Mammary epithelial cell (primary cell): Measurements from ENCODE around the gene MRPL45.

ENCODE experiments used
- CTCF ChIP-seq, 2 donors: IDR thresholded peaks in 1 of 2; conservative IDR thresholded peaks in 1 of 2; 2 replicates each; pipeline ENCODE4 v1.5.1; 2011 to 2012; ENCODE audit warnings: inconsistent platforms in 2 of 2, low read length in 2 of 2, mild to moderate bottlenecking in 2 of 2, control low read depth in 1 of 2, low read depth in 1 of 2; ENCODE audit not compliant: insufficient read depth in 1 of 2; ENCODE audit errors: extremely low read depth in 1 of 2
- EZH2 ChIP-seq: IDR thresholded peaks from 2 replicates; pipeline ENCODE4 v1.6.1; 2012; ENCODE audit warnings: low read length, inconsistent platforms, borderline replicate concordance

GRCh38 chr17:38350035-38350434 is 53.1 kb downstream of the MRPL45 start:
- no peak for TF ChIP-seq CTCF (conservative IDR thresholded peaks at IDR 0.05 in 1 of 2, IDR thresholded peaks at IDR 0.05 in 1 of 2; ENCODE audit: extremely low read depth in 1 of 2, insufficient read depth in 1 of 2, low read depth in 1 of 2, low read length in 2 of 2)
- no peak for TF ChIP-seq EZH2
